DND-41 (cell line): ENCODE measurements around the gene KRT15.

Source experiments
- CTCF ChIP-seq: IDR thresholded peaks from 2 replicates; pipeline ENCODE4 v1.5.1; 2012; ENCODE audit warnings: borderline replicate concordance, low read length, moderate library complexity, mild to moderate bottlenecking; ENCODE audit not compliant: poor library complexity, severe bottlenecking; ENCODE audit errors: extremely low read depth
- EZH2 ChIP-seq: IDR thresholded peaks from 3 replicates; pipeline ENCODE4 v1.6.1; 2012; ENCODE audit warnings: borderline replicate concordance, low read depth, mild to moderate bottlenecking, moderate library complexity, low read length, inconsistent platforms; ENCODE audit not compliant: severe bottlenecking

GRCh38 chr17:41540921-41541625 lies 22.4 kb upstream of the KRT15 start:
- no peak for TF ChIP-seq CTCF
- no peak for TF ChIP-seq EZH2
